Activated T-helper 2 cell treated with anti-CD3 and anti-CD28 coated beads, Interferon-gamma antibody, Interleukin-2, Interleukin-4, amounts not matched to agents 10 μg/mL and 5 μg/mL and 100 μg/mL, durations not matched to agents 14 hours and 24 hours and 36 hours (primary cell): Measurements from ENCODE around the gene UBA52. TPM values are rescaled to one million over a fixed set of nuclear protein-coding genes. Genes with fewer than 3 reads are reported as not detected.

ENCODE experiments used
- DNase-seq: peaks from one replicate; pipeline ENCODE4 v3.0.0; 2021; ENCODE audit warnings: low spot score
- H3K27ac Mint-ChIP-seq: one replicate; pipeline ENCODE4 v1.8.0; 2021; ENCODE audit warnings: mixed read lengths
- H3K27me3 Mint-ChIP-seq: one replicate; pipeline ENCODE4 v1.8.0; 2021; ENCODE audit warnings: low read depth, mixed read lengths
- H3K36me3 Mint-ChIP-seq: one replicate; pipeline ENCODE4 v1.8.0; 2021; ENCODE audit warnings: low read depth, mixed read lengths
- H3K4me1 Mint-ChIP-seq: one replicate; pipeline ENCODE4 v1.8.0; 2021; ENCODE audit warnings: low read depth, mixed read lengths
- H3K4me3 Mint-ChIP-seq: one replicate; pipeline ENCODE4 v1.8.0; 2021; ENCODE audit warnings: low read depth, mild to moderate bottlenecking, moderate library complexity, mixed read lengths
- H3K9me3 Mint-ChIP-seq: one replicate; pipeline ENCODE4 v1.8.0; 2021; ENCODE audit warnings: mixed read lengths
- intact Hi-C: fragments of 100-400 bp; cut with micrococcal nuclease; formaldehyde crosslinking; loops from one replicate; pipeline ENCODE4 v1.15.1; 2023
- total RNA-seq: library from RNA; stranded (reverse); gene quantifications from 2 replicates; pipeline ENCODE4 v1.2.3, GENCODE V29; 2022

Gene UBA52
- total RNA-seq, 1 donor from 2014 or later = 1,579 TPM

GRCh38 chr19:18620311-18620710 is 48.7 kb downstream of the UBA52 start:
- Mint-ChIP-seq H3K36me3 (no peaks in the 10 kb centered on the region), H3K4me3 (no peak overlapping the region), H3K9me3 (no peaks in the 10 kb centered on the region), H3K27me3 (peaks cover 14% of the 10 kb centered on the region), H3K27ac (no peak overlapping the region), H3K4me1 (no peaks in the 10 kb centered on the region)
- intact Hi-C loops = no loop called here
- no peak for DNase-seq

DNA sequence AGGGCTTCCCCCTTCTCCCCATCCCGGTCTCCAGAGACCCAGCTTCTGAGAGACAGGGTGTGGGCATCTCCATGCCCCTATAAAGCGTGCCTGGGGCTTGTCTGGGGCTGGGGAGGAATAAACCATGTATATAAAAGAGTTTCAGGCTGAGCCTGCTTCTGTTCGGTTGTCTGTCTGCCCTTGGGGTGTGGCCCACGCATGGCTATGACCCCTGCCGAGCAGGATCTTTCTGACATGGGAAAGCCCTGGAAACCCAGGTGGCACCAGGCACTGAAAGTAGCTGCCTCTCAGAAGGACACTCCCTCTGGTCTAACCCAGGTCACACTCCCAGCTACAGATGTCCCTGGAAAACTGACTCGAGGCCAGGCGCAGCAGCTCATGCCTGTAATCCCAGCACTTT is 49.2 kb downstream of the UBA52 start:
- Mint-ChIP-seq H3K27me3 (peaks cover 9% of the 10 kb centered on the region), H3K36me3 (no peaks in the 10 kb centered on the region), H3K4me1 (no peaks in the 10 kb centered on the region), H3K27ac (no peak overlapping the region), H3K9me3 (no peaks in the 10 kb centered on the region), H3K4me3 (no peak overlapping the region)
- intact Hi-C loops = no loop called here
- no peak for DNase-seq

DNA sequence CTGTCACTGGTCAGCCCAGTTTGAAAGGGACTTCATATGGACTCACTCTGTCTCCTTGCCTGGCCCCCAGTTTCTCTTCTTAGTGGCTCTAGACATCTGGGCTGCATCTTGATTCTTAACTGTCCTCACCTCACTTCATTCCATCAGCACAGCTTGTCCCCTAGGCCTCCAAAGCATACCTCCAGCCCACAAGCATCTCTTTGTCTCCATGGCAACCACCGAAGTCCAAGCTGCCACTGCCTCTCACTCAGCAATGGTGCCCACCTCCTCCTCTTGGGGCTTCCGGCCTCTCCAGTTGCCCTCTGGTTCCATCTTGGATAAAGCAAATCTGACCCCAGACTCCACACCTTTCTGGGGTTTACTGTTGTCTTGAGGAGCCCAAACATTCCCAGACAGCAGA is 55.2 kb downstream of the UBA52 start:
- intact Hi-C loops = no loop called here
- Mint-ChIP-seq H3K9me3 (no peaks in the 10 kb centered on the region), H3K4me3 (no peak overlapping the region), H3K36me3 (no peaks in the 10 kb centered on the region), H3K27me3 (peaks cover 9% of the 10 kb centered on the region), H3K4me1 (no peaks in the 10 kb centered on the region), H3K27ac (no peak overlapping the region)
- no peak for DNase-seq

Other genes starting within 250 kb of the UBA52 start
- 198 and 208 TPM in 2 replicates for gene LSM4, start 248.8 kb upstream of the UBA52 start, total RNA-seq
- 24.9 and 29.4 TPM in 2 replicates for gene PGPEP1, start 231.3 kb upstream of the UBA52 start, total RNA-seq
- gene GDF15, start 185.7 kb upstream of the UBA52 start, total RNA-seq = not detected in 2 replicates
- not detected in 2 replicates for gene LRRC25, start 174.2 kb upstream of the UBA52 start, total RNA-seq
- 133 and 146 TPM in 2 replicates for gene SSBP4, start 152.5 kb upstream of the UBA52 start, total RNA-seq
- gene ISYNA1, start 133.7 kb upstream of the UBA52 start, total RNA-seq = 15.1 and 20.3 TPM in 2 replicates
- gene ELL, start 49.8 kb upstream of the UBA52 start, total RNA-seq = 27.0 and 27.5 TPM in 2 replicates
- gene FKBP8, start 28.3 kb upstream of the UBA52 start, total RNA-seq = 196 and 201 TPM in 2 replicates
- gene KXD1, start 14.0 kb upstream of the UBA52 start, total RNA-seq = 132 and 141 TPM in 2 replicates
- 122 and 132 TPM in 2 replicates for gene REX1BD, start 16.9 kb downstream of the UBA52 start, total RNA-seq
- not detected in 2 replicates for gene CRLF1, start 34.9 kb downstream of the UBA52 start, total RNA-seq
- not detected in 2 replicates for gene TMEM59L, start 41.0 kb downstream of the UBA52 start, total RNA-seq
- gene KLHL26, start 65.2 kb downstream of the UBA52 start, total RNA-seq = 11.6 and 11.7 TPM in 2 replicates
- gene CRTC1, start 111.8 kb downstream of the UBA52 start, total RNA-seq = 6.4 and 7.0 TPM in 2 replicates
- gene COMP, start 219.4 kb downstream of the UBA52 start, total RNA-seq = not detected in 2 replicates